Upper lobe of left lung (tissue), 6 donors: Measurements from ENCODE around the gene FBXW7. TPM values are rescaled to one million over a fixed set of nuclear protein-coding genes. Genes with fewer than 3 reads are reported as not detected.

ENCODE experiments used
- ATAC-seq, 2 donors: fragments of 200-7000 bp; cut with Tn5 transposase; one replicate each; pipeline ENCODE4 v1.9.1; 2022; ENCODE audit warnings: mild to moderate bottlenecking in 2 of 2, moderate library complexity in 2 of 2; ENCODE audit not compliant: low FRiP score in 2 of 2
- DNase-seq, 2 donors: peaks; one replicate each; pipeline ENCODE4 v3.0.0-alpha.2; 2019 to 2020
- H3K27ac ChIP-seq, 4 donors: fragments of 200-600 bp; sonication (generic); one replicate each; pipeline ENCODE4 v1.5.1; 2016 to 2019
- H3K27me3 ChIP-seq, 4 donors: fragments of 200-600 bp; sonication (generic); one replicate each; pipeline ENCODE4 v1.5.1; 2017 to 2019
- H3K36me3 ChIP-seq, 4 donors: fragments of 200-600 bp; sonication (generic); one replicate each; pipeline ENCODE4 v1.5.1; 2016 to 2019
- H3K4me1 ChIP-seq, 4 donors: fragments of 200-600 bp; sonication (generic); one replicate each; pipeline ENCODE4 v1.5.1; 2018 to 2019
- H3K4me3 ChIP-seq, 4 donors: fragments of 200-600 bp; sonication (generic); one replicate each; pipeline ENCODE4 v1.5.1; 2017 to 2019; ENCODE audit warnings: mild to moderate bottlenecking in 2 of 4, moderate library complexity in 1 of 4
- H3K9me3 ChIP-seq, 4 donors: fragments of 200-600 bp; sonication (generic); one replicate each; pipeline ENCODE4 v1.5.1; 2018 to 2019
- EP300 ChIP-seq, 4 donors: sonication (generic); formaldehyde crosslinking; IDR thresholded peaks; one replicate each; pipeline ENCODE4 v1.5.1; 2017; ENCODE audit warnings: antibody characterized with exemption in 4 of 4, control low read depth in 2 of 4
- POLR2A ChIP-seq, 4 donors: fragments of 450-650 bp; IDR thresholded peaks; one replicate each; pipeline ENCODE4 v1.5.1; 2016 to 2017; ENCODE audit warnings: antibody characterized with exemption in 4 of 4, mild to moderate bottlenecking in 2 of 4
- POLR2AphosphoS5 ChIP-seq, 2 donors: sonication (generic); formaldehyde crosslinking; IDR thresholded peaks; one replicate each; pipeline ENCODE4 v1.5.1; 2017; ENCODE audit warnings: antibody characterized with exemption in 2 of 2
- WGBS, 2 donors: methylation state at CpG; one replicate each; pipeline ENCODE4 v1.1.5; 2017 to 2018; 5-methylcytosine and 5-hydroxymethylcytosine counted together
- total RNA-seq, 6 donors: library from RNA; depleted of rRNA in 4 of 6; stranded (reverse); fragments of >200 nt in 4 of 6; gene quantifications; one replicate each; pipeline versions ENCODE4 v1.1.0 to v1.2.1, GENCODE V29; 2016 to 2021
- TF ChIP-seq, protein P1 (sequence below), 6 experiments: fragments of 450-650 bp in 4 of 6; fragments of 200-600 bp in 2 of 6; sonication (generic) in 2 of 6; IDR thresholded peaks; one replicate each; pipeline ENCODE4 v1.5.1; 2016 to 2019; ENCODE audit warnings: antibody characterized with exemption in 6 of 6
- donor health status: DM: no; HTN: no; CAD: no; lungs with moderate emphysema.
- donor health status: DM: no; HTN: yes; CAD: no; lungs with severe emphysema.

The FBXW7 gene
- total RNA-seq, 6 donors from 2014 or later: 36.5 to 116 (median 52.5) TPM

- 95 to 97% methylated on average over 8 of the region's 8 CpGs for WGBS, 2 donors
- H3K4me3 ChIP-seq: no peak overlapping the region
- TF ChIP-seq EP300 (IDR thresholded peaks at IDR 0.05) (no peak), POLR2A (IDR thresholded peaks at IDR 0.05) (no peak), POLR2AphosphoS5 (IDR thresholded peaks at IDR 0.05) (no peak)
- TF ChIP-seq, protein P1, sequence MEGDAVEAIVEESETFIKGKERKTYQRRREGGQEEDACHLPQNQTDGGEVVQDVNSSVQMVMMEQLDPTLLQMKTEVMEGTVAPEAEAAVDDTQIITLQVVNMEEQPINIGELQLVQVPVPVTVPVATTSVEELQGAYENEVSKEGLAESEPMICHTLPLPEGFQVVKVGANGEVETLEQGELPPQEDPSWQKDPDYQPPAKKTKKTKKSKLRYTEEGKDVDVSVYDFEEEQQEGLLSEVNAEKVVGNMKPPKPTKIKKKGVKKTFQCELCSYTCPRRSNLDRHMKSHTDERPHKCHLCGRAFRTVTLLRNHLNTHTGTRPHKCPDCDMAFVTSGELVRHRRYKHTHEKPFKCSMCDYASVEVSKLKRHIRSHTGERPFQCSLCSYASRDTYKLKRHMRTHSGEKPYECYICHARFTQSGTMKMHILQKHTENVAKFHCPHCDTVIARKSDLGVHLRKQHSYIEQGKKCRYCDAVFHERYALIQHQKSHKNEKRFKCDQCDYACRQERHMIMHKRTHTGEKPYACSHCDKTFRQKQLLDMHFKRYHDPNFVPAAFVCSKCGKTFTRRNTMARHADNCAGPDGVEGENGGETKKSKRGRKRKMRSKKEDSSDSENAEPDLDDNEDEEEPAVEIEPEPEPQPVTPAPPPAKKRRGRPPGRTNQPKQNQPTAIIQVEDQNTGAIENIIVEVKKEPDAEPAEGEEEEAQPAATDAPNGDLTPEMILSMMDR (IDR thresholded peaks at IDR 0.05): no peak
- H3K4me1 ChIP-seq: peaks cover 15 to 29% (median 20%) of the 10 kb centered on the region in 4 donors
- DNase-seq (no peak), ATAC-seq (no peak)
- H3K36me3 ChIP-seq: peaks cover 0 to 4% (median 0%) of the 10 kb centered on the region in 4 donors
- no peak overlapping the region for H3K27ac ChIP-seq
- H3K9me3 ChIP-seq: no peaks in the 10 kb centered on the region
- H3K27me3 ChIP-seq: no peaks in the 10 kb centered on the region
Measured at GRCh38 chr4:152529880-152530279, 6.0 kb downstream of the FBXW7 start.

DNA sequence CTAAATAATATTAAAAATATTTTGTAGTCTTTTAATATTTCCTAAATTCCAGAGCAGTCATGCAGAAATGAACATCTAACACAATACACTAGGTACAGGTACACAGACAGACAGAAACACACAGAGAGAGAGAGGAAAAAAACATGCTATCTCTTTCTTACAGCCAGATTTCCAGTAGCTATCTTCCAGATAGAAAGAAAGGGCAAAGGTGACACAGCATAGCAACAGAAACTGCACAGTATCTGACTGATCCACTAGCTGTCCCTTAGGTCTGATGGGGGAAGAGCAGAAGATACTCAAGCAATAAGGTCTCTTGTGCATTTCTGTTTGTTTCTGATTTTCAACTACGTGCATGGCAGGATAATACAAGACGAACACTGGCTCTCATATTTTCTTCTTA lies 7.8 kb downstream of the FBXW7 start:
- no peak overlapping the region for H3K27ac ChIP-seq
- no peak overlapping the region for H3K4me3 ChIP-seq
- H3K36me3 ChIP-seq: peaks cover 0 to 4% (median 0%) of the 10 kb centered on the region in 4 donors
- WGBS, 2 donors: 95% methylated on average over 2 of the region's 2 CpGs
- no peaks in the 10 kb centered on the region for H3K27me3 ChIP-seq
- DNase-seq (no peak), ATAC-seq (no peak)
- H3K4me1 ChIP-seq: peaks cover under 1 to 12% (median 10%) of the 10 kb centered on the region in 4 donors
- TF ChIP-seq EP300 (IDR thresholded peaks at IDR 0.05) (no peak), POLR2AphosphoS5 (IDR thresholded peaks at IDR 0.05) (no peak), POLR2A (IDR thresholded peaks at IDR 0.05) (no peak)
- TF ChIP-seq, protein P1 (IDR thresholded peaks at IDR 0.05): no peak
- no peaks in the 10 kb centered on the region for H3K9me3 ChIP-seq

GRCh38 chr4:152525878-152526277 lies 10.0 kb downstream of the FBXW7 start:
- Histone ChIP-seq H3K27me3 (no peaks in the 10 kb centered on the region), H3K36me3 (peaks cover 0 to 4% (median 0%) of the 10 kb centered on the region in 4 donors), H3K4me3 (no peak overlapping the region), H3K4me1 (peaks cover 0 to 8% (median 0%) of the 10 kb centered on the region in 4 donors), H3K27ac (no peak overlapping the region), H3K9me3 (no peaks in the 10 kb centered on the region)
- DNase-seq (no peak), ATAC-seq (no peak)
- WGBS, 2 donors: 78 to 83% methylated on average over 4 of the region's 4 CpGs
- TF ChIP-seq EP300 (IDR thresholded peaks at IDR 0.05): no peak
- TF ChIP-seq, protein P1 (IDR thresholded peaks at IDR 0.05): no peak
- no peak for TF ChIP-seq POLR2A (IDR thresholded peaks at IDR 0.05)
- TF ChIP-seq POLR2AphosphoS5 (IDR thresholded peaks at IDR 0.05): no peak

DNA sequence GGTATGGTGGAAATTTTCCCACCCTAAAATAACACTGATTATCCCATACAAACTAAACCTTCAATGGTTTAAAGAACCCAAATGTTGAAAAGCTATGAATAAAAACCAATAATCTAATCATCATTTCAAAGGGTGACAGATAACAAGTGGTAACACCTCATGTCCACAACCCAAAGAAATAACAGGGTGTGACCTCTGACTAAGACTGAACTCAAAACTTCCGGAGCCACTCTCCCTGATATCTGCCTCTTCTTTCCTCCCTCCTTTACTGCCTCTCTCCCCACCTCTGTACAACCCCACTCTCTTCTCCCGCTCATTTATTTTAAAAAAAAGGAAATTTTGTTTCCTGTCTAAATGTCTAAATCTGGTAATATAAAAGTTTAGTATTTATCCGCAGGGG lies 11.5 kb downstream of the FBXW7 start:
- ATAC-seq: no peak
- no peak for DNase-seq
- no peak overlapping the region for H3K27ac ChIP-seq
- H3K4me3 ChIP-seq: no peak overlapping the region
- H3K9me3 ChIP-seq: no peaks in the 10 kb centered on the region
- peaks cover 0 to 8% (median 0%) of the 10 kb centered on the region in 4 donors for H3K4me1 ChIP-seq
- no peaks in the 10 kb centered on the region for H3K36me3 ChIP-seq
- no peaks in the 10 kb centered on the region for H3K27me3 ChIP-seq
- TF ChIP-seq POLR2A (IDR thresholded peaks at IDR 0.05) (no peak), EP300 (IDR thresholded peaks at IDR 0.05) (no peak), POLR2AphosphoS5 (IDR thresholded peaks at IDR 0.05) (no peak)
- TF ChIP-seq, protein P1 (IDR thresholded peaks at IDR 0.05): no peak
- WGBS, 2 donors: 87 to 90% methylated on average over 3 of the region's 3 CpGs

DNA sequence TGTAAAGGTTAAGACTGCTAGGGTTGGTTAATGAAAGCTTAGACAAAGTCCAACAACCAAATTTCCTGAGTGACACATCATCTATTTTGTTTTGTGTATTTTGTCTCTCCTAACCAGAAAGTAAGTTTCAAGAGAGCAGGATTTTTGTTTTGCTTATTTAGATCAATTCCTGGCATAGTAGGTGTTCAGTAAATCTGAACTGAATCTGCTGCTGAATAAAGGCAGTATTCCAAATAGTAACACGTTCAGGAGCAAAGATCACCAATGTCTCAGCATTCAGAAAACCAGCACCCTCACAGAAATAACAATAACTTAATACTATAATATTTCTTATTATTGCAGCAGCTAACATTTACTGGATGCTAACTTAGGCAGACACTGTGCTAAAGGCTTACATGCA lies 12.2 kb downstream of the FBXW7 start:
- Histone ChIP-seq H3K9me3 (no peaks in the 10 kb centered on the region), H3K27ac (no peak overlapping the region), H3K36me3 (no peaks in the 10 kb centered on the region), H3K27me3 (no peaks in the 10 kb centered on the region), H3K4me3 (no peak overlapping the region), H3K4me1 (peaks cover 0 to 8% (median 0%) of the 10 kb centered on the region in 4 donors)
- DNase-seq (no peak), ATAC-seq (no peak)
- TF ChIP-seq, protein P1 (IDR thresholded peaks at IDR 0.05): no peak
- TF ChIP-seq EP300 (IDR thresholded peaks at IDR 0.05): no peak
- TF ChIP-seq POLR2AphosphoS5 (IDR thresholded peaks at IDR 0.05): no peak
- TF ChIP-seq POLR2A (IDR thresholded peaks at IDR 0.05): no peak
- WGBS, 2 donors: 71 to 78% methylated on average over 1 of the region's 1 CpG
